HCT116 (cell line): Measurements from ENCODE around the gene CHDH. TPM values are rescaled to one million over a fixed set of nuclear protein-coding genes. Genes with fewer than 3 reads are reported as not detected.

Source experiments
- ATAC-seq: fragments of 200-7000 bp; cut with Tn5 transposase; 2 replicates; pipeline ENCODE4 v1.9.1; 2020; ENCODE audit warnings: mild to moderate bottlenecking, moderate library complexity
- BruUV-seq: library from RNA; stranded (reverse); fragments of 400-500 nt; replicated peaks from 2 replicates; lab custom pipeline; 2021; lab: Mats Ljungman, UMichigan
- CTCF ChIA-PET: fragments of 300-600 bp; sonication (Branson Sonifier 250); formaldehyde crosslinking; loops from one replicate; lab custom pipeline; 2021; ENCODE audit warnings: antibody characterized with exemption; lab: Charles Lee
- POLR2A ChIA-PET: fragments of 300-600, 350-600 bp; sonication (Branson Sonifier 250); formaldehyde crosslinking; loops from one replicate; lab custom pipeline; 2021; ENCODE audit warnings: antibody characterized with exemption; lab: Charles Lee
- RAD21 ChIA-PET, 2 experiments: fragments of 300-600 bp; sonication (Branson Sonifier 250); formaldehyde crosslinking; loops; one replicate each; lab custom pipeline; 2023; ENCODE audit warnings: low total read pairs in 2 of 2; ENCODE audit not compliant: uncharacterized antibody in 2 of 2, unreplicated experiment in 2 of 2, low non-redundant PET in 1 of 2; lab: Charles Lee
- DNase-seq: peaks from one replicate; pipeline ENCODE4 v3.0.0-alpha.2; 2010; ENCODE audit warnings: low read depth, low spot score
- H2AFZ ChIP-seq: fragments of 200-600 bp; shearing (Covaris generic), sonication (generic); 2 replicates; pipeline ENCODE4 v1.6.1; 2017; ENCODE audit warnings: low read depth, mixed run types, mixed read lengths, antibody characterized with exemption, low read length; ENCODE audit not compliant: poor library complexity, severe bottlenecking
- H3K27ac ChIP-seq: 2 replicates; pipeline ENCODE4 v1.5.1; 2012; ENCODE audit warnings: low read depth, low read length
- H3K27me3 ChIP-seq: fragments of 200-600 bp; sonication (generic); 2 replicates; pipeline ENCODE4 v1.6.1; 2016; ENCODE audit warnings: mixed run types, low read length, mixed read lengths; ENCODE audit not compliant: insufficient read depth
- H3K36me3 ChIP-seq, 2 experiments: fragments of 200-500 bp in 1 of 2; fragments of 200-600 bp in 1 of 2; sonication (Bioruptor generic) in 1 of 2; sonication (generic) in 1 of 2; 2 replicates each; pipeline versions ENCODE4 v1.5.1 to v1.6.1; 2014 to 2016; ENCODE audit warnings: low read length in 2 of 2, inconsistent platforms in 1 of 2, mixed read lengths in 1 of 2, mixed run types in 1 of 2; ENCODE audit not compliant: insufficient read depth in 2 of 2, control insufficient read depth in 1 of 2
- H3K4me1 ChIP-seq, 2 experiments: fragments of 200-600 bp in 1 of 2; sonication (generic) in 1 of 2; 2 replicates each; pipeline versions ENCODE4 v1.5.1 to v1.6.1; 2012 to 2017; ENCODE audit warnings: low read length in 2 of 2, inconsistent platforms in 1 of 2, mild to moderate bottlenecking in 1 of 2, mixed read lengths in 1 of 2, mixed run types in 1 of 2, moderate library complexity in 1 of 2; ENCODE audit not compliant: insufficient read depth in 2 of 2, control insufficient read depth in 1 of 2
- H3K4me2 ChIP-seq: fragments of 200-600 bp; sonication (generic); 2 replicates; pipeline ENCODE4 v1.6.1; 2017; ENCODE audit warnings: mixed run types, low read length, mixed read lengths
- H3K4me3 ChIP-seq, 2 experiments: fragments of 200-600 bp in 1 of 2; sonication (generic) in 1 of 2; replicated peaks in 1 of 2; 2 replicates each; pipeline ENCODE4 v1.5.1; 2011 to 2016; ENCODE audit warnings: low read length in 2 of 2, control low read depth in 1 of 2, low read depth in 1 of 2, mild to moderate bottlenecking in 1 of 2, mixed read lengths in 1 of 2, mixed run types in 1 of 2
- H3K79me2 ChIP-seq: fragments of 200-600 bp; sonication (generic); 2 replicates; pipeline ENCODE4 v1.6.1; 2017; ENCODE audit warnings: mild to moderate bottlenecking, mixed run types, low read length, moderate library complexity, mixed read lengths; ENCODE audit not compliant: insufficient read depth
- H3K9ac ChIP-seq: fragments of 200-600 bp; sonication (generic); 2 replicates; pipeline ENCODE4 v1.6.1; 2016; ENCODE audit warnings: low read length, mixed read lengths
- H3K9me2 ChIP-seq: fragments of 200-600 bp; sonication (generic), shearing (Covaris generic); 2 replicates; pipeline ENCODE4 v1.6.1; 2017; ENCODE audit warnings: mixed run types, mild to moderate bottlenecking, moderate library complexity; ENCODE audit not compliant: insufficient read depth
- H3K9me3 ChIP-seq, 2 experiments: fragments of 200-500 bp in 1 of 2; fragments of 200-600 bp in 1 of 2; sonication (Bioruptor generic) in 1 of 2; sonication (generic) in 1 of 2; 2 replicates each; pipeline ENCODE4 v1.6.1; 2014 to 2017; ENCODE audit warnings: low read length in 2 of 2, mixed read lengths in 2 of 2, inconsistent platforms in 1 of 2, low read depth in 1 of 2, mild to moderate bottlenecking in 1 of 2, mixed run types in 1 of 2, moderate library complexity in 1 of 2; ENCODE audit not compliant: control insufficient read depth in 1 of 2, insufficient read depth in 1 of 2
- H4K20me1 ChIP-seq: fragments of 200-600 bp; sonication (generic), shearing (Covaris generic); 2 replicates; pipeline ENCODE4 v1.6.1; 2017; ENCODE audit warnings: mixed run types, mild to moderate bottlenecking, moderate library complexity; ENCODE audit not compliant: insufficient read depth
- ATF3 ChIP-seq: IDR thresholded peaks from 2 replicates; pipeline ENCODE4 v1.6.1; 2012
- CBX3 ChIP-seq: IDR thresholded peaks from 2 replicates; pipeline ENCODE4 v1.6.1; 2012; ENCODE audit warnings: low read depth
- EZH2phosphoT487 ChIP-seq: fragments of 200-600 bp; IDR thresholded peaks from 2 replicates; pipeline ENCODE4 v1.6.1; 2018; ENCODE audit warnings: antibody characterized with exemption, borderline replicate concordance
- JUND ChIP-seq: IDR thresholded peaks from 2 replicates; pipeline ENCODE4 v1.6.1; 2012
- POLR2AphosphoS5 ChIP-seq: IDR thresholded peaks from 2 replicates; pipeline ENCODE4 v1.6.1; 2011; ENCODE audit warnings: mild to moderate bottlenecking, low read depth, low read length, moderate library complexity
- RAD21 ChIP-seq: IDR thresholded peaks from 2 replicates; pipeline ENCODE4 v1.6.1; 2012; ENCODE audit warnings: low read depth, mild to moderate bottlenecking
- SIN3A ChIP-seq: IDR thresholded peaks from 2 replicates; pipeline ENCODE4 v1.6.1; 2012; ENCODE audit warnings: low read depth
- SRF ChIP-seq: IDR thresholded peaks from 2 replicates; pipeline ENCODE4 v1.6.1; 2012; ENCODE audit warnings: low read depth
- TCF7L2 ChIP-seq: IDR thresholded peaks from 2 replicates; pipeline ENCODE4 v1.7.0; 2011; ENCODE audit warnings: borderline replicate concordance, inconsistent platforms; ENCODE audit not compliant: insufficient read depth, insufficient read length; ENCODE audit errors: extremely low read depth
- YY1 ChIP-seq: IDR thresholded peaks from 2 replicates; pipeline ENCODE4 v1.6.1; 2011; ENCODE audit warnings: low read length, low read depth, moderate library complexity, mild to moderate bottlenecking; ENCODE audit not compliant: insufficient replicate concordance; ENCODE audit errors: extremely low read depth
- intact Hi-C: fragments of 100-400 bp; cut with micrococcal nuclease; formaldehyde crosslinking; loops from 2 replicates; pipeline ENCODE4 v1.10.0; 2022
- total RNA-seq: library from RNA; stranded (reverse); gene quantifications from one replicate; pipeline ENCODE4 v1.2.1, GENCODE V29; 2021; ENCODE audit not compliant: unreplicated experiment
- TF ChIP-seq, protein P1 (sequence below): IDR thresholded peaks from 2 replicates; pipeline ENCODE4 v1.6.1; 2011; ENCODE audit warnings: mild to moderate bottlenecking, low read length, moderate library complexity; ENCODE audit not compliant: insufficient replicate concordance; ENCODE audit errors: extremely low read depth
- TF ChIP-seq, protein P2 (sequence below), 3 experiments: fragments of 200-600 bp in 1 of 3; sonication (generic) in 1 of 3; IDR thresholded peaks in 2 of 3; conservative IDR thresholded peaks in 1 of 3; 2 replicates each; pipeline ENCODE4 v1.5.1; 2012 to 2017; ENCODE audit warnings: low read depth in 2 of 3, low read length in 2 of 3, antibody characterized with exemption in 1 of 3, borderline replicate concordance in 1 of 3, control low read depth in 1 of 3, mild to moderate bottlenecking in 1 of 3, mixed read lengths in 1 of 3, mixed run types in 1 of 3, moderate library complexity in 1 of 3; ENCODE audit not compliant: insufficient read depth in 1 of 3

CHDH gene
- total RNA-seq, 1 experiment from 2014 or later, result 10.8 TPM

DNA sequence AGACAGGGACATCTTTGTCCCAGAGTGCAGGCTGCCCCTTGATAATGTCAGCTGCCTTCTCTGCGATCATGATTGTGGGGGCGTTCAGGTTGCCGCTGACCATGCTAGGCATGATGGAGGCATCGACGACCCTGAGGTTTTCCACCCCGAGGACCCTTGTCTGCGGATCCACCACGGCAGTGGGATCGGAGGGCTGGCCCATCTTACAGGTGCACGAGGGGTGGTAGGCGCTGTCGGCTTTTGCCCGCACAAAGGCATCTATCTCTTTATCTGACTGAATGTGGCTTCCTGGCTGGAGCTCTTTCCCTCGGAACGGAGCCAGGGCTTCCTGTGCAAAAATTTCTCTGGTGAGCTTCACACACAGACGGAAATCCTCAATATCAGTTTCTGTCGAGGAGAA lies 28.4 kb downstream of the CHDH start:
- H3K27me3 ChIP-seq, result no peaks in the 10 kb centered on the region
- CTCF ChIA-PET, result no interaction called here
- no TSS peak for BruUV-seq
- no peaks in the 10 kb centered on the region for H3K9me2 ChIP-seq
- DNase-seq, result no peak
- no peak overlapping the region for H3K4me2 ChIP-seq
- no peak for ATAC-seq
- no peak overlapping the region for H3K4me3 ChIP-seq
- H3K4me1 ChIP-seq, result no peaks in the 10 kb centered on the region
- no peaks in the 10 kb centered on the region for H4K20me1 ChIP-seq
- no peak overlapping the region for H3K27ac ChIP-seq
- no peak for TF ChIP-seq JUND
- H3K9ac ChIP-seq, result no peak overlapping the region
- POLR2A ChIA-PET, result no interaction called here
- H3K36me3 ChIP-seq, result no peaks in the 10 kb centered on the region; a peak in 1 of 4 replicates
- no peaks in the 10 kb centered on the region for H3K9me3 ChIP-seq
- RAD21 ChIA-PET, result no interaction called here
- H3K79me2 ChIP-seq, result no peaks in the 10 kb centered on the region
- intact Hi-C loops, result no loop called here
- no peak overlapping the region for H2AFZ ChIP-seq

DNA sequence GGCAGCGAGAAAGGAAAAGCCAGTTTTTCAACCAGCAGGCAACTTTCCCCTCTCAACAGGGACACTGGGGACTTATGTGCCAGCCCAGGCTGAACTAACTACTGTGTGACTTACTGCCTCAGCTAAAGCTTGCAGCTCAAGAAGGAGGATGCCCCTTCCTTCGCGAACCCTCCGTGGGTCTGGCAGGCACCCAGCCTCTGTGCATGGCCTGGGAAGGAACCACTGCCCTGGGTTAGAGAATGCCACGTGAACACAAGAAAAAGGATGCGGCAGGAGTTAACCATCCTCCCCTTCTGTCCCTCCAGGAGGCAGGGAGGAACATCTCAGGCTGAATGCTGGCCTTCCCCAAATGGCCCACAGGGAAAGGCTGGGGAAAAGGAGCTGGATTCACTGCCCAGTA lies 29.0 kb downstream of the CHDH start:
- no TSS peak for BruUV-seq
- ATAC-seq (no peak), DNase-seq (no peak)
- Histone ChIP-seq H3K9me2 (no peaks in the 10 kb centered on the region), H2AFZ (no peak overlapping the region), H3K36me3 (no peaks in the 10 kb centered on the region; a peak in 1 of 4 replicates), H3K79me2 (no peaks in the 10 kb centered on the region), H4K20me1 (no peaks in the 10 kb centered on the region), H3K4me2 (no peak overlapping the region), H3K27ac (no peak overlapping the region), H3K9me3 (no peaks in the 10 kb centered on the region), H3K4me1 (no peaks in the 10 kb centered on the region), H3K27me3 (no peaks in the 10 kb centered on the region), H3K4me3 (no peak overlapping the region), H3K9ac (no peak overlapping the region)
- POLR2A ChIA-PET, result no interaction called here
- RAD21 ChIA-PET, result no interaction called here
- CTCF ChIA-PET, result no interaction called here
- intact Hi-C loops, result no loop called here
- TF ChIP-seq RAD21, result no peak
- no peak for TF ChIP-seq TCF7L2
- TF ChIP-seq, protein P1, sequence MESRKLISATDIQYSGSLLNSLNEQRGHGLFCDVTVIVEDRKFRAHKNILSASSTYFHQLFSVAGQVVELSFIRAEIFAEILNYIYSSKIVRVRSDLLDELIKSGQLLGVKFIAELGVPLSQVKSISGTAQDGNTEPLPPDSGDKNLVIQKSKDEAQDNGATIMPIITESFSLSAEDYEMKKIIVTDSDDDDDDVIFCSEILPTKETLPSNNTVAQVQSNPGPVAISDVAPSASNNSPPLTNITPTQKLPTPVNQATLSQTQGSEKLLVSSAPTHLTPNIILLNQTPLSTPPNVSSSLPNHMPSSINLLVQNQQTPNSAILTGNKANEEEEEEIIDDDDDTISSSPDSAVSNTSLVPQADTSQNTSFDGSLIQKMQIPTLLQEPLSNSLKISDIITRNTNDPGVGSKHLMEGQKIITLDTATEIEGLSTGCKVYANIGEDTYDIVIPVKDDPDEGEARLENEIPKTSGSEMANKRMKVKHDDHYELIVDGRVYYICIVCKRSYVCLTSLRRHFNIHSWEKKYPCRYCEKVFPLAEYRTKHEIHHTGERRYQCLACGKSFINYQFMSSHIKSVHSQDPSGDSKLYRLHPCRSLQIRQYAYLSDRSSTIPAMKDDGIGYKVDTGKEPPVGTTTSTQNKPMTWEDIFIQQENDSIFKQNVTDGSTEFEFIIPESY, result no peak
- no peak for TF ChIP-seq EZH2phosphoT487
- no peak for TF ChIP-seq YY1
- TF ChIP-seq, protein P2, sequence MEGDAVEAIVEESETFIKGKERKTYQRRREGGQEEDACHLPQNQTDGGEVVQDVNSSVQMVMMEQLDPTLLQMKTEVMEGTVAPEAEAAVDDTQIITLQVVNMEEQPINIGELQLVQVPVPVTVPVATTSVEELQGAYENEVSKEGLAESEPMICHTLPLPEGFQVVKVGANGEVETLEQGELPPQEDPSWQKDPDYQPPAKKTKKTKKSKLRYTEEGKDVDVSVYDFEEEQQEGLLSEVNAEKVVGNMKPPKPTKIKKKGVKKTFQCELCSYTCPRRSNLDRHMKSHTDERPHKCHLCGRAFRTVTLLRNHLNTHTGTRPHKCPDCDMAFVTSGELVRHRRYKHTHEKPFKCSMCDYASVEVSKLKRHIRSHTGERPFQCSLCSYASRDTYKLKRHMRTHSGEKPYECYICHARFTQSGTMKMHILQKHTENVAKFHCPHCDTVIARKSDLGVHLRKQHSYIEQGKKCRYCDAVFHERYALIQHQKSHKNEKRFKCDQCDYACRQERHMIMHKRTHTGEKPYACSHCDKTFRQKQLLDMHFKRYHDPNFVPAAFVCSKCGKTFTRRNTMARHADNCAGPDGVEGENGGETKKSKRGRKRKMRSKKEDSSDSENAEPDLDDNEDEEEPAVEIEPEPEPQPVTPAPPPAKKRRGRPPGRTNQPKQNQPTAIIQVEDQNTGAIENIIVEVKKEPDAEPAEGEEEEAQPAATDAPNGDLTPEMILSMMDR (IDR thresholded peaks at IDR 0.05 in 2 of 3, conservative IDR thresholded peaks at IDR 0.05 in 1 of 3; ENCODE audit: borderline replicate concordance in 1 of 3, insufficient read depth in 1 of 3, low read depth in 2 of 3, low read length in 2 of 3), result no peak
- TF ChIP-seq SRF, result no peak
- TF ChIP-seq CBX3, result no peak
- TF ChIP-seq ATF3, result no peak
- TF ChIP-seq SIN3A, result no peak
- TF ChIP-seq POLR2AphosphoS5, result no peak
